Kidney epithelial cell (primary cell): ENCODE data around the gene ALKBH5. TPM values are rescaled to one million over a fixed set of nuclear protein-coding genes. Genes with fewer than 3 reads are reported as not detected.

Source experiments
- DNase-seq: peaks from one replicate; pipeline ENCODE4 v3.0.0-alpha.2; 2010; ENCODE audit warnings: low read depth
- H3K27me3 ChIP-seq: 2 replicates; pipeline ENCODE4 v1.6.0; 2011; ENCODE audit warnings: low read length; ENCODE audit not compliant: control insufficient read depth, insufficient read depth
- H3K36me3 ChIP-seq: 2 replicates; pipeline ENCODE4 v1.5.1; 2011; ENCODE audit warnings: low read length; ENCODE audit not compliant: control insufficient read depth, insufficient read depth
- H3K4me3 ChIP-seq: 2 replicates; pipeline ENCODE4 v1.5.1; 2011; ENCODE audit warnings: low read depth, mild to moderate bottlenecking, control low read depth, low read length
- CTCF ChIP-seq: IDR thresholded peaks from 2 replicates; pipeline ENCODE4 v1.5.1; 2011; ENCODE audit warnings: mild to moderate bottlenecking, moderate library complexity, low read length, control low read depth, inconsistent platforms; ENCODE audit not compliant: insufficient read depth, poor library complexity, severe bottlenecking
- total RNA-seq: library from RNA; depleted of rRNA; stranded (reverse); fragments of >200 nt; gene quantifications from 2 replicates; pipeline ENCODE4 v1.2.3, GENCODE V29; 2015

The ALKBH5 gene
- total RNA-seq, 1 donor from 2014 or later, result 103 TPM

GRCh38 chr17:18187821-18188761 is 4.5 kb downstream of the ALKBH5 start:
- H3K27me3 ChIP-seq, result no peaks in the 10 kb centered on the region
- TF ChIP-seq CTCF, result no peak
- DNase-seq, result peak; percentile 44
- no peaks in the 10 kb centered on the region for H3K36me3 ChIP-seq
- peak overlapping the region; percentile 2 for H3K4me3 ChIP-seq

GRCh38 chr17:18190628-18191235 is 7.1 kb downstream of the ALKBH5 start:
- Histone ChIP-seq H3K27me3 (no peaks in the 10 kb centered on the region), H3K4me3 (no peak overlapping the region), H3K36me3 (peaks cover 2% of the 10 kb centered on the region)
- DNase-seq, result no peak
- no peak for TF ChIP-seq CTCF

- Histone ChIP-seq H3K4me3 (no peak overlapping the region), H3K36me3 (peaks cover 2% of the 10 kb centered on the region), H3K27me3 (no peaks in the 10 kb centered on the region)
- no peak for TF ChIP-seq CTCF
- DNase-seq, result no peak
Observed at GRCh38 chr17:18191236-18191667, 7.6 kb downstream of the ALKBH5 start.

GRCh38 chr17:18191967-18192366 is 8.3 kb downstream of the ALKBH5 start:
- peak; percentile 17 for TF ChIP-seq CTCF
- no peak for DNase-seq
- Histone ChIP-seq H3K27me3 (no peaks in the 10 kb centered on the region), H3K36me3 (peaks cover 2% of the 10 kb centered on the region), H3K4me3 (no peak overlapping the region)

GRCh38 chr17:18194394-18194793 is 10.8 kb downstream of the ALKBH5 start:
- peaks cover 3% of the 10 kb centered on the region for H3K36me3 ChIP-seq
- no peak for TF ChIP-seq CTCF
- no peak for DNase-seq
- no peaks in the 10 kb centered on the region for H3K27me3 ChIP-seq
- no peak overlapping the region for H3K4me3 ChIP-seq
